Cardiac fibroblast (primary cell): ENCODE results near the gene S100A10.

Experiments
- DNase-seq, 2 donors: peaks; one replicate each; pipeline versions ENCODE4 v3.0.0 to v3.0.0-alpha.2; 2010; ENCODE audit warnings: low read depth in 2 of 2
- H3K4me3 ChIP-seq, 2 donors: replicated peaks in 1 of 2; 1 replicate in 1 of 2; 2 replicates in 1 of 2; pipeline ENCODE4 v1.5.1; 2011; ENCODE audit warnings: low read depth in 2 of 2, low read length in 2 of 2, mild to moderate bottlenecking in 2 of 2, moderate library complexity in 1 of 2
- TF ChIP-seq, protein P1 (sequence below): IDR thresholded peaks from one replicate; pipeline ENCODE4 v1.5.1; 2011; ENCODE audit warnings: low read depth, mild to moderate bottlenecking, low read length, inconsistent platforms

Gene S100A10

DNA sequence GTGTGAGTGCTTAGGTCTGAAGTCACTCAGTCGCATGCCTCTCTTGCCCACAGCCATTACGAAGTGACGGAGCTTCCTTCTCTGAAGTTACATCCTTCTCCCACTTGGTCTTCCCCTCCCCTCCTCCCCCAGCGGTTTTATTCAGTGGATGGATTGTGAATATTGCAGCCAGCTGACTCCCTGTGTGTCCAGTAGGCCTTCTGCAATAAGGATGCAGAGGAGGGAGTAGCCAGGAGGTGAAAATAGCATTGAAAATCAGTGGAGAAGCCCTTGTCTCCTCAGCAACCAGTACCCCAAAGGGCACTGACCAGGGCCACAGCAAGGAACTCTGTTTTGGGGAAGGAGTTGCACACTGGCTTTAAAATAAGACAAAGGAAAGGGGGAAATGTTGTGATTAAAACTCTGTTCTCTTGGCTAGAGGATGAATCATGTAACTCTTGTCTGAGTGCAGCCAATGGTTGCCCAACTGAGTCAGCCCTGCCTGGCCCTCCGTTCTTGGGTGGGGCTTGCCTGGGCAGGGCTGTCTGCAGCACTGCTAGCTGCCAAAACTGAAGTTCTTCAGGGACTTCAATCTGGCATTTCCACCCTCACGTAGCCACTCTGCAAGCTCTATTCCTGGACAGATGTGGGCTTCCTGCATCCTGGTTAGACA, 4.3 kb downstream of the S100A10 start:
- peak; percentile 89 to 92 for DNase-seq
- peak overlapping the region in 1 of 2 donors; percentile 27 for H3K4me3 ChIP-seq

DNA sequence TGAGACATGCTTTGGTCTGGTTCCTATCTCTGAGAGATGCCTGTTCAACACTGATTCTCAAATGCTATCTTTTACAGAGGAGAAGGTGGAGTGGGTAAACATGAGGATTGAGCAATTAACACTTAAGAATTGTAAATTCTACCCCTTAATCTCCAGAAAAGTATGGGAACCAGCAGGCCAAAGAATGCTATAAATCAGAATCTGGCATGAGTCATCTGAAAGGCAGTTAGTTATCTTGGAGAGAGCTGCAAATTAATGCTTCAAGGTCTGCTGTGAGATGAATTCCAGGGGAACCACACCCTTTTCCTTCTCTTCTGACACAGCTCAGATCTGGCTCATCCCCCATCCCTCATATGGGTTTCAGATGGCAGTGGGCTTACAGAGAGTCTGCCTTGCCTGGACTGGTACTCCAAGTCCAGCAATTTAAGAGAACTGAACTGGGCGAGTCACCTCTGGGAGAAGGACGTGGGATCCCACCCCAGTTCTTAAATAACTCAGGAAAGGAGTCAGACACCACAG, 5.2 kb downstream of the S100A10 start:
- H3K4me3 ChIP-seq: peak overlapping the region in 1 of 2 donors; percentile 19
- TF ChIP-seq, protein P1, sequence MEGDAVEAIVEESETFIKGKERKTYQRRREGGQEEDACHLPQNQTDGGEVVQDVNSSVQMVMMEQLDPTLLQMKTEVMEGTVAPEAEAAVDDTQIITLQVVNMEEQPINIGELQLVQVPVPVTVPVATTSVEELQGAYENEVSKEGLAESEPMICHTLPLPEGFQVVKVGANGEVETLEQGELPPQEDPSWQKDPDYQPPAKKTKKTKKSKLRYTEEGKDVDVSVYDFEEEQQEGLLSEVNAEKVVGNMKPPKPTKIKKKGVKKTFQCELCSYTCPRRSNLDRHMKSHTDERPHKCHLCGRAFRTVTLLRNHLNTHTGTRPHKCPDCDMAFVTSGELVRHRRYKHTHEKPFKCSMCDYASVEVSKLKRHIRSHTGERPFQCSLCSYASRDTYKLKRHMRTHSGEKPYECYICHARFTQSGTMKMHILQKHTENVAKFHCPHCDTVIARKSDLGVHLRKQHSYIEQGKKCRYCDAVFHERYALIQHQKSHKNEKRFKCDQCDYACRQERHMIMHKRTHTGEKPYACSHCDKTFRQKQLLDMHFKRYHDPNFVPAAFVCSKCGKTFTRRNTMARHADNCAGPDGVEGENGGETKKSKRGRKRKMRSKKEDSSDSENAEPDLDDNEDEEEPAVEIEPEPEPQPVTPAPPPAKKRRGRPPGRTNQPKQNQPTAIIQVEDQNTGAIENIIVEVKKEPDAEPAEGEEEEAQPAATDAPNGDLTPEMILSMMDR: no peak
- DNase-seq: peak; percentile 86

More for the DNA sequence above, 4.3 kb downstream of the S100A10 start:
- TF ChIP-seq, protein P1: no peak

DNA sequence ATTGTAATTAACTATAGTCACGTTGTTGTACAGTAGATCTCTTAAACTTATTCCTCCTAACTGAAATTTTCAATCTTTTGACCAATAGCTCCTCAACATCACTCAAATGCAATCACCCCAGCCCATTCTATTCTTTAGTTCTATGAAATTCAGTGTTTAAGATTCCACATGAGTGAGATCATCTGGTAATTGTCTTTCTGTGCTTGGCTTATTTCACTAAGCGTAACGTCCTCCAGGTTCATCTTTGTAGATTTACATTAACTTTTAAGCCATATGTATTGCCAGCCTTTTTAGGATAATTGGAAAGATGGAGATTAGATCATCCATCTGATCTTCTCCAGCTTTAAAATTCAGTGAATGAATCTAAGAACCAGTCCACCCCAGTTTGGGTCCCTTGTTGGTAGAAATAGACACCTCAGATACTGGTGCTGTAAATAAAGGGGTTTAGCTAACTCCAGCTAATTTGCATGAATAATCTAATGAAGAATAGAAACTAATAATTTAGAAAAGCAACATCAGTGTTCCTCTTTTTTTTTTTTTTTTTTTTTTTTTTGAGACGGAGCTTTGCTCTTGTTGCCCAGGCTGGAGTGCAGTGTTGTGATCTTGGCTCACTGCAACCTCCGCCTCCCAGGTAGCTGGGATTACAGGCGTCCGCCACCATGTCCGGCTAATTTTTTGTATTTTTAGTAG, 7.0 kb downstream of the S100A10 start:
- H3K4me3 ChIP-seq: no peak overlapping the region
- DNase-seq: peak in 1 of 2 donors; percentile 36
- TF ChIP-seq, protein P1: no peak

GRCh38 chr1:151985768-151986167, 7.9 kb downstream of the S100A10 start:
- TF ChIP-seq, protein P1: no peak
- DNase-seq: no peak
- H3K4me3 ChIP-seq: no peak overlapping the region

DNA sequence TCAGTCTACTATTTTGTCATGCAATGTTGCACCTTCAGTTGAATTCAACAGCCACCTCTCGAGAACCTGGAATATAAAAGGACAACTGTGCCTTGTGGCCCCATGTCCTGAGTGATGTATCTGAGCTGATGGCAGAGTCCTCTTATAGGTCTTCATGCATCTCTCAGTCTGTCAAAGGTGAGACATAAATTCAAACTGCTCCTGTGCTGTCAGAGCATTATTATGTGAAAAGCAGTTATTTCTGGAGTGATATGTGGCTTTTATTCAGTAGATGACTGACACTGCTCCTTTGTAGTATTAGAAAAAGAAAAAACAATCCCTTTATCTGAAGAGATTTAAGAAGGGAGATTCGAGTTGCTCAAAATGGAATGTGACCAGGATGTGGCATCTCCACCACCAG, 8.4 kb downstream of the S100A10 start:
- TF ChIP-seq, protein P1: no peak
- H3K4me3 ChIP-seq: no peak overlapping the region
- no peak for DNase-seq

DNA sequence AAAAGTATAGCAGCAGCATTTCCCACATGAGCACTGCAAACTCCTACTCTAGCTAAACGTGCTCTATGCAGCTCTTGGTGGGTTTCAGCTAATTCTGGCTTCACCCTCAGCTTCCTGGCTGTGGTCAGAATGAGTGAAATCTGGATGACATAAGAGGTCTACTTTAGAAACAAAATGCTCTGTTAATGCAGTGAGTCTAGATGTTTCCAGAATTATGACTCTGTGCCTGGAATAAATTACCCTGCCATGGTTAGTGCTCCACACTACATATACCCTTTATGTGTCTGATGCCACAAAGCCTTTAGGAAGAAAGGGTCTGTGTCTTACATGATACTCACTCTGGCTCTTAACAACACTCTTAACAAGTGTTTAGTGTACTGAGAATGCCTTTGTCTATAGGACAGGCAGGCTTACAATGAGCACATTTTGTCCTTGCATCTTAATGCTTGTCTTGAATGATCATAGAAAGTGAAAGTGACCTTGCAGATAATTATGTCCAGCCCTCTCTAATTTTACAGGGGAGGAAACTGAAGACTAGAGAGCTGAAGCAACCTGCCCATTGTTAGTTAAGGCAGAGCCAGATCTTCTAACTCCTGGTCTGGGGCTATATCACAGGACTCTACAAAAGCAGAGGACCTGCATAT, 9.2 kb downstream of the S100A10 start:
- TF ChIP-seq, protein P1: no peak
- no peak for DNase-seq
- no peak overlapping the region for H3K4me3 ChIP-seq
